Measurements from ENCODE around the gene KRTAP4-1.

DNA sequence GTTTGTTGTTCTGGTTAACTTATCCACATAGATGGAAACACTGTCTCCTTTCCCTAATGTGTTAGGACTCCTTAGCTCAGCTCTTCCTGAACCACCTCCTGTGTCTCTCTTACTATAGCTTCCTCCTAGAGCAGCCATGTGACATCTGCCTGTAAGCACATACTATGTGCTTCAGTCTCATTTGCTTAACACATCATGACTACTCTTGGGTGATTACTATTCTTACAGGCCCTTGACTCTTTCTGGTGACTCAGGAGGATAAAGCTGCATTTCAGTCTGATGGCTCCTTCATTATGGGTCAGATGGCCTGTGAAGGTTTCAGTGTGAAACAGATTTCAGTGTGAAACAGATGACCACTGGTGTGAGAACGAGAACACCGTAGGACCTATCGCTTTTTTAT, 6.4 kb downstream of the KRTAP4-1 start:
- TF ChIP-seq, protein P1, sequence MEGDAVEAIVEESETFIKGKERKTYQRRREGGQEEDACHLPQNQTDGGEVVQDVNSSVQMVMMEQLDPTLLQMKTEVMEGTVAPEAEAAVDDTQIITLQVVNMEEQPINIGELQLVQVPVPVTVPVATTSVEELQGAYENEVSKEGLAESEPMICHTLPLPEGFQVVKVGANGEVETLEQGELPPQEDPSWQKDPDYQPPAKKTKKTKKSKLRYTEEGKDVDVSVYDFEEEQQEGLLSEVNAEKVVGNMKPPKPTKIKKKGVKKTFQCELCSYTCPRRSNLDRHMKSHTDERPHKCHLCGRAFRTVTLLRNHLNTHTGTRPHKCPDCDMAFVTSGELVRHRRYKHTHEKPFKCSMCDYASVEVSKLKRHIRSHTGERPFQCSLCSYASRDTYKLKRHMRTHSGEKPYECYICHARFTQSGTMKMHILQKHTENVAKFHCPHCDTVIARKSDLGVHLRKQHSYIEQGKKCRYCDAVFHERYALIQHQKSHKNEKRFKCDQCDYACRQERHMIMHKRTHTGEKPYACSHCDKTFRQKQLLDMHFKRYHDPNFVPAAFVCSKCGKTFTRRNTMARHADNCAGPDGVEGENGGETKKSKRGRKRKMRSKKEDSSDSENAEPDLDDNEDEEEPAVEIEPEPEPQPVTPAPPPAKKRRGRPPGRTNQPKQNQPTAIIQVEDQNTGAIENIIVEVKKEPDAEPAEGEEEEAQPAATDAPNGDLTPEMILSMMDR (IDR thresholded peaks at IDR 0.05): no peak
- TF ChIP-seq POLR2A (IDR thresholded peaks at IDR 0.05): no peak
